AG10803 (cell line): ENCODE results near the gene RNASEL.

ENCODE experiments used
- DNase-seq: peaks from one replicate; pipeline ENCODE4 v3.0.0; 2010; ENCODE audit warnings: low read depth
- H3K4me3 ChIP-seq: 2 replicates; pipeline ENCODE4 v1.5.1; 2011; ENCODE audit warnings: mild to moderate bottlenecking, low read length, control low read depth
- CTCF ChIP-seq: conservative IDR thresholded peaks from 2 replicates; pipeline ENCODE4 v1.5.1; 2011; ENCODE audit warnings: mild to moderate bottlenecking, low read length, control low read depth, inconsistent platforms

The RNASEL gene

GRCh38 chr1:182570611-182570970 lies 18.5 kb downstream of the RNASEL start:
- no peak for TF ChIP-seq CTCF
- DNase-seq, result no peak
- no peak overlapping the region for H3K4me3 ChIP-seq

DNA sequence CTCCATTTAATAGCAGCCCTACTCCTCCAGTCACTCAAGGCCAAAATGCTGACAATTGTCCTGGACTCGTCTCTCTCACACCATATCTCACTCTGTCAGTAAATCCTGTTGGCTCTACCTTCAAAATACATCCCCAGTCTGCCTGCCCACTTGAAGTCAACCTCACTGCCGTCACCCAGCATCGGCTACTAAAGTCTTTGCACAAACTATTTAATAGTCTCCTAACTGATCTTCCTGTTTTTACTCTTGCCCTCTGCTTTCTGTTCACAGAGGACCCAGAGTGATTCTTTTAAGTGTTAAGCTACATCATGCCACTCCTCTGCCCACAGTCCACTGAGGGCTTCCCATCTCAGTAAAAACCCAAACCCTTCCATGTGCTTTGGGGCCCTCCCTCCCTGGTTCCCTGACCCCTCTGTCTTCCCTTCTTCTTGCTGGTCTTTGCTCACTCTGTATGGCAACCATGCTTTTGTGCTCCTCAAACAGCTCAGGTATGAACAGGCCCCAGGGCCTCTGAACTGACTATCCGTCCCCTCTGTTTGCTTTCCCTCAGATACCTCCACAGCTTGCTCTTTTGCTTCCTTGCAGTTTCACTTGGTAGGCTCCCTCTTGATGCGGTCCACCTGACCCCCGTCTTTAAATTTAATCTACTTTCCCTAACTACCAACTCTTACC lies 19.0 kb downstream of the RNASEL start:
- TF ChIP-seq CTCF, result no peak
- H3K4me3 ChIP-seq, result no peak overlapping the region
- no peak for DNase-seq

DNA sequence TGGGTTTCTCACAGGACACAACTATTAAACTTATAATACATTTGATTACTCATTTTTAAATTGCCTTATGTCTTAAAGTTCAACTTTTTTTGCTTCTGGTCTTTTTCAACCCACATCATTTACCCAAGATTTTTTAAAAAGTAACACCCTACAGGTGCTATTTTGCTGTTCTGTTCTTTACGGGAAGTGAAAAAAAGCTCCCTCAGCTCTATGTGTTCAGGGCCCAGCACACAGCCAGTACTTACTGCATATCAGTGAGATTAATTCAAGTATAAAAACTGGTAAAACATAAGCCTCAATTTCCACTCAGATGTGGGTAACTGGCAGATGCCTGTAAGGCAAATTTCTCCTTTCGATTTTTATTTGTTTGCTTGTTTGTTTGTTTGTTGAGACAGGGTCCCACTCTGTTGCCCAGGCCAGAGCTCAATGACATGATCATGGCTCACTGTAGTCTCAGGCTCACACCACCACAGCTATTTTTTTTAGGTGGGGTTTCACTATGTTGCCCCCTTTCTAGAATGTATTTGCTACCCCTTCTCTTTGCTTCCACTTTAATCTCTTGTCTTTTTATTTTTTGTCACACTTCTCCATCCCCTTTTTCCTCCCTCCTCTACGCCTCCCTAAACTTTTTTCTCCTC lies 20.3 kb downstream of the RNASEL start:
- TF ChIP-seq CTCF, result no peak
- no peak for DNase-seq
- H3K4me3 ChIP-seq, result no peak overlapping the region

DNA sequence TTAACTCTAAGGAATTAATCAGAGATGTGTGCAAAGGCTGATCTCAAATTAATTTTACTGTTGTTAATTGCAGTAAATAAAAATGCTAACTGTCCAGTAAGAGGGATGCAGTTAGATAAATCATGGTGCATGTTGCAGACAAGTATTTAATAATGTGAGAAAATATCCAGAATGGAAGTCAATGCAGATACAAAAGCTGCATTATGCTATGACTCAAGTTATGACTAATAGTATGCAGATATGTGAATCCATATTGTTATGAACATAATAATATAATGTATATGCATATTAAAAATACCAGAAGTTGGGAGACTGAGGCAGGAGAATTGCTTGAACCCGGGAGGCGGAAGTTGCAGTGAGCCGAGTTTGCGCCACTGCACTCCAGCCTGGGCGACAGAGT lies 21.4 kb downstream of the RNASEL start:
- no peak for DNase-seq
- H3K4me3 ChIP-seq, result no peak overlapping the region

GRCh38 chr1:182565537-182565936 lies 23.5 kb downstream of the RNASEL start:
- H3K4me3 ChIP-seq, result no peak overlapping the region
- no peak for DNase-seq
- TF ChIP-seq CTCF, result no peak

More for the DNA sequence above, 21.4 kb downstream of the RNASEL start:
- TF ChIP-seq CTCF, result no peak

- no peak for TF ChIP-seq CTCF
- H3K4me3 ChIP-seq, result no peak overlapping the region
- no peak for DNase-seq
Observed at GRCh38 chr1:182564406-182565004, 24.6 kb downstream of the RNASEL start.

GRCh38 chr1:182563095-182563494 lies 26.0 kb downstream of the RNASEL start:
- no peak overlapping the region for H3K4me3 ChIP-seq
- no peak for TF ChIP-seq CTCF
- DNase-seq, result no peak
